ENCODE data around the gene CRYGD. TPM values are rescaled to one million over a fixed set of nuclear protein-coding genes. Genes with fewer than 3 reads are reported as not detected.

Gene CRYGD
- total and polyA plus RNA-seq, 10 donors, result not detected

DNA sequence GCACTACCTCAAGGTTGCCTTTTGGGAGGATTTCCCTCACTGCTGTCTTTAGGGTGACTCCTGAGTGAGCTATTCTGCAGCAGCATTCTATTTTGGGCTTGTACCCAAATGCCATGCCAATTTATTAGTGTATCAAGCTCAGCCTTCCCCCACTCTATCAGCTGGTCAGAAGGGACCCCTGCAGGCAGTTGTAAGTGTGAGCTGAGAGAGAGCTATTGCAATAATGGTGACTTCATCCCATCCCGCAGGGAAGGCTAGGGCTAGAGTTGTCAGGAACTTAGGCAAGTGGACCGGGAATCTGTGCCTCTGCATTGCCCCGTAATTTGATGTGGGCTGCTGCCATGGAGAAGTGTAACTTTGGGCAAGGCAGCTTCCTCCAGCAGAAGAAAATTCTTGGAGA lies 23.4 kb upstream of the CRYGD start:
- Histone ChIP-seq H3K4me3 (no peak overlapping the region), H3K36me3 (no peaks in the 10 kb centered on the region), H3K4me1 (no peaks in the 10 kb centered on the region), H3K27ac (no peak overlapping the region), H3K27me3 (replicated peaks in 1 of 7) (no peaks in the 10 kb centered on the region), H3K9me3 (peaks cover 0 to 13% (median 6%) of the 10 kb centered on the region in 8 donors)
- DNase-seq, result no peak
- 82 to 90% (median 87%) methylated on average over 3 of the region's 3 CpGs for WGBS, 5 donors
- intact Hi-C loops (cut with DNase I; ENCODE audit: low total_unique reads), result no loop called here
- TF ChIP-seq, protein P1, sequence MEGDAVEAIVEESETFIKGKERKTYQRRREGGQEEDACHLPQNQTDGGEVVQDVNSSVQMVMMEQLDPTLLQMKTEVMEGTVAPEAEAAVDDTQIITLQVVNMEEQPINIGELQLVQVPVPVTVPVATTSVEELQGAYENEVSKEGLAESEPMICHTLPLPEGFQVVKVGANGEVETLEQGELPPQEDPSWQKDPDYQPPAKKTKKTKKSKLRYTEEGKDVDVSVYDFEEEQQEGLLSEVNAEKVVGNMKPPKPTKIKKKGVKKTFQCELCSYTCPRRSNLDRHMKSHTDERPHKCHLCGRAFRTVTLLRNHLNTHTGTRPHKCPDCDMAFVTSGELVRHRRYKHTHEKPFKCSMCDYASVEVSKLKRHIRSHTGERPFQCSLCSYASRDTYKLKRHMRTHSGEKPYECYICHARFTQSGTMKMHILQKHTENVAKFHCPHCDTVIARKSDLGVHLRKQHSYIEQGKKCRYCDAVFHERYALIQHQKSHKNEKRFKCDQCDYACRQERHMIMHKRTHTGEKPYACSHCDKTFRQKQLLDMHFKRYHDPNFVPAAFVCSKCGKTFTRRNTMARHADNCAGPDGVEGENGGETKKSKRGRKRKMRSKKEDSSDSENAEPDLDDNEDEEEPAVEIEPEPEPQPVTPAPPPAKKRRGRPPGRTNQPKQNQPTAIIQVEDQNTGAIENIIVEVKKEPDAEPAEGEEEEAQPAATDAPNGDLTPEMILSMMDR (IDR thresholded peaks at IDR 0.05 in 8 of 11, conservative IDR thresholded peaks at IDR 0.05 in 3 of 11), result no peak
- TF ChIP-seq POLR2A (IDR thresholded peaks at IDR 0.05) (no peak), POLR2AphosphoS5 (IDR thresholded peaks at IDR 0.05) (no peak)

DNA sequence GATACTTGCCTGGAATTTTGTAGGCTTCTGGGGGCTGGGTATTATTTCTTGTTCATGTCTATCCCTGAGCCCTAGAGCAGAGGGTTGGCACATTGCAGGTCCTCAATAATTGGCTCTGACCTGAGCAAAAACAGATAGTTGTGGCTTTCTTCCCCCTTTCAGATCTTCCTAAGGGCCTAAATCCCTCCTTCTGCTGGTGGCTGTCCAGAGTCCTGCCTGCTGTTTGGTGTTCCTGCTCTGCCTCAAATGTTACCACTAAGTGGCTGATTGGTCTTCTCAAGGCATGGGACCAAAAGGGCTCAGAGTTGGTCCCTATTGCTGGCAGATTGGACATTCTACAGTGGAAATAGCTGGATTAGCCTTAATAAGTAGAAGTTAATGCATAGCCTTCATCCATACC lies 22.7 kb upstream of the CRYGD start:
- H3K4me3 ChIP-seq, result no peak overlapping the region
- intact Hi-C loops (cut with DNase I; ENCODE audit: low total_unique reads), result no loop called here

DNA sequence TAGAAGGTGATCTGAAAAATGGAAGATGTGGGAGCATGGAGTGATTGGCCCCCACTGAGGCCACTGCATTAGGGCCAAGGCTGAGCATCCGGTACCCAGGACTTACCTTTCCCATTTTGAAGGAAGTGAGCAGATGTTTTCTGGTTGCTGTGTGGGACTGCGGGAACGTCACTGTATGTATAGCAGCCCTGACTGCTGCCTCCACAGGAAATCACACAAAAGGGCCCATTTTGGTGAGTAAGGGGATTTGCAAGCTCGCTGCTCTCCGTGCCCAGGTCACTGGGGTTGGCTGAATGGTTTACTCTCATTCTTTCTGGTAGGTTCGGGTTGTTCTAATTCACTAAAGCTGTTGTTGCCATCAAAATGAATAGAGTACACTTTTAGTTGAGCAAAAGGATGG lies 21.7 kb upstream of the CRYGD start, which contains the start of gene CRYGB:
CRYGB (minus strand) TSS at position 153 of the 400 bp plus-strand sequence; CDS start at position 115, 38 bp downstream.
- Histone ChIP-seq H3K4me3 (no peak within 1 kb of the TSS), H3K27ac (no peak within 1 kb of the TSS), H3K9me3 (peaks cover 0 to 1% (median 0%) of the 10 kb centered on the region in 8 donors), H3K27me3 (replicated peaks in 1 of 7) (no peaks in the 10 kb centered on the region), H3K36me3 (no peaks in the 10 kb centered on the region), H3K4me1 (no peaks in the 10 kb centered on the region)
- TF ChIP-seq POLR2AphosphoS5 (IDR thresholded peaks at IDR 0.05), result no peak
- TF ChIP-seq, protein P1 (IDR thresholded peaks at IDR 0.05 in 8 of 11, conservative IDR thresholded peaks at IDR 0.05 in 3 of 11), result no peak
- TF ChIP-seq POLR2A (IDR thresholded peaks at IDR 0.05), result no peak
- WGBS, 5 donors, result 58 to 90% (median 66%) methylated on average over 6 of the region's 6 CpGs
- intact Hi-C loops (cut with DNase I; ENCODE audit: low total_unique reads), result no loop called here
- DNase-seq, result no peak

More for the DNA sequence above, 22.7 kb upstream of the CRYGD start:
- no peaks in the 10 kb centered on the region for H3K4me1 ChIP-seq
- H3K36me3 ChIP-seq, result no peaks in the 10 kb centered on the region
- TF ChIP-seq POLR2A (IDR thresholded peaks at IDR 0.05) (no peak), POLR2AphosphoS5 (IDR thresholded peaks at IDR 0.05) (no peak)
- TF ChIP-seq, protein P1 (IDR thresholded peaks at IDR 0.05 in 8 of 11, conservative IDR thresholded peaks at IDR 0.05 in 3 of 11), result no peak
- H3K27ac ChIP-seq, result no peak overlapping the region
- peaks cover 0 to 11% (median 6%) of the 10 kb centered on the region in 8 donors for H3K9me3 ChIP-seq
- H3K27me3 ChIP-seq (replicated peaks in 1 of 7), result no peaks in the 10 kb centered on the region
- DNase-seq, result no peak

DNA sequence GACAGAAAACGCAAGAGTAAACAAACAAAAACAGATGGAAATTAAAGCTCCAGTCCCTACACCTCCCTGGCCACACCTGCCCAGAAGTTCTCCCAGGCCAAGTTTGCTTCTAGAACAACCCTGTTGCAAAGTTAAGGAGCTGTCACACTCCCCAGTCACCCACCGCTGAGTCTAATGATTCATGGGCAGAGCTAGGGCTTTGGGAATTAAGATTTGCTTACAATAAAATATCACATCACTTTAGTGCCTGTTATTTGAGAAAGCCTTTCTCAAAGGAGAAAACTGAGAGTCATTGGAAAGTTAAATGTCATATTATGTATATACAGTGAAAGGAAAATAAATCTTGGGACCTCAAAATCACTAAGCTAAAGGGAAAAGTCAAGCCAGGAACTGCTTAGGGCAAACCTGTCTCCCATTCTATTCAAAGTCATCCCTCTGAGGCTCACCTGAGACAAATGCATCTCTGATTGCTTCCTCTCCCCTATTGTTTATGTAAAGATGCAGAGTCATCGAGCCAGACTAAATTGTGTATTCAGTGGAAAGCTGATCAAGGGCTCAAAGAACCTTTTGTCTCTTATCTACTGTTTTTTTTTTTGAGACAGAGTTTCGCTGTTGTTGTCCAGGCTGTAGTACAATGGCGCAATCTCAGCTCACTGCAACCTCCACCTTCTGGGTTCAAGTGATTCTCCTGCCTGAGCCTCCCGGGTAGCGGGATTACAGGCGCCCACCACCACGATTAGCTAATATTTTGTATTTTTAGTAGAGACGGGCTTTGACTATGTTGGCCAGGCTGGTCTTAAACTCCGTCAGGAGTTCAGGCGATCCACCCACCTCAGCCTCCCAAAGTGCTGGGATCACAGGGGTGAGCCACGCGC lies 18.8 kb upstream of the CRYGD start:
- Histone ChIP-seq H3K27ac (no peak overlapping the region), H3K36me3 (no peaks in the 10 kb centered on the region), H3K27me3 (replicated peaks in 1 of 7) (no peaks in the 10 kb centered on the region), H3K4me3 (no peak overlapping the region), H3K4me1 (no peaks in the 10 kb centered on the region), H3K9me3 (peaks cover 0 to 6% (median 2%) of the 10 kb centered on the region in 8 donors)
- 64 to 94% (median 78%) methylated on average over 12 to 14 of the region's 14 CpGs for WGBS, 5 donors
- TF ChIP-seq POLR2A (IDR thresholded peaks at IDR 0.05) (no peak), POLR2AphosphoS5 (IDR thresholded peaks at IDR 0.05) (no peak)
- TF ChIP-seq, protein P1 (IDR thresholded peaks at IDR 0.05 in 8 of 11, conservative IDR thresholded peaks at IDR 0.05 in 3 of 11), result no peak
- intact Hi-C loops (cut with DNase I; ENCODE audit: low total_unique reads), result no loop called here
- no peak for DNase-seq

Data from spleen (tissue), 11 donors.